G401 (cell line): ENCODE data around the gene MRPL16. TPM values are rescaled to one million over a fixed set of nuclear protein-coding genes. Genes with fewer than 3 reads are reported as not detected.

Experiments
- total RNA-seq: library from RNA; depleted of rRNA; stranded (reverse); fragments of >200 nt; shearing (Covaris generic); gene quantifications from 2 replicates; pipeline ENCODE4 v1.2.3, GENCODE V29; 2014; rRNA removed

MRPL16 gene
- total RNA-seq, 1 experiment from 2014 or later = 103 TPM

Other genes with a start within 250 kb of the MRPL16 start
- gene OSBP, start 195.0 kb downstream of the MRPL16 start, total RNA-seq = 66.3 and 74.1 TPM in 2 replicates
- gene PATL1, start 141.7 kb downstream of the MRPL16 start, total RNA-seq = 11.7 and 23.1 TPM in 2 replicates
- not detected in 2 replicates for gene OR10V1, start 96.9 kb downstream of the MRPL16 start, total RNA-seq
- gene STX3, start 55.4 kb downstream of the MRPL16 start, total RNA-seq = 94.1 and 99.1 TPM in 2 replicates
- not detected in 2 replicates for gene CBLIF, start 34.7 kb upstream of the MRPL16 start, total RNA-seq
- gene TCN1, start 55.7 kb upstream of the MRPL16 start, total RNA-seq = not detected in 2 replicates
- not detected in 2 replicates for gene OOSP3, start 68.0 kb upstream of the MRPL16 start, total RNA-seq
- not detected in 2 replicates for gene OOSP1, start 127.7 kb upstream of the MRPL16 start, total RNA-seq
- gene OOSP4A, start 153.3 kb upstream of the MRPL16 start, total RNA-seq = not detected in 2 replicates
- not detected in 2 replicates for gene OOSP4B, start 206.4 kb upstream of the MRPL16 start, total RNA-seq
- gene OOSP2, start 229.6 kb upstream of the MRPL16 start, total RNA-seq = not detected in 2 replicates
- gene MS4A3, start 245.9 kb upstream of the MRPL16 start, total RNA-seq = not detected in 2 replicates